GM18520 (cell line): ENCODE data around the gene EPS8L3.

ENCODE experiments used
- ATAC-seq: cut with Tn5 transposase; IDR thresholded peaks from one replicate; pipeline ENCODE4 v1.9.1; 2021; ENCODE audit not compliant: unreplicated experiment

The EPS8L3 gene

GRCh38 chr1:109739738-109740614 is 23.7 kb downstream of the EPS8L3 start:
- ATAC-seq = peak; percentile 82

GRCh38 chr1:109733236-109733870 is 30.4 kb downstream of the EPS8L3 start:
- ATAC-seq = no peak

GRCh38 chr1:109732390-109732881 is 31.3 kb downstream of the EPS8L3 start:
- ATAC-seq = no peak

GRCh38 chr1:109730666-109731065 is 33.1 kb downstream of the EPS8L3 start:
- ATAC-seq = no peak

- no peak for ATAC-seq
These were observed 34.9 kb downstream of the EPS8L3 start for GRCh38 chr1:109728870-109729269.

- ATAC-seq = no peak
These were observed 36.9 kb downstream of the EPS8L3 start for GRCh38 chr1:109726728-109727373.

- ATAC-seq = no peak
These were observed 37.7 kb downstream of the EPS8L3 start for GRCh38 chr1:109726007-109726406.

GRCh38 chr1:109725510-109725909 is 38.2 kb downstream of the EPS8L3 start:
- no peak for ATAC-seq

- ATAC-seq = no peak
These were observed 38.8 kb downstream of the EPS8L3 start for GRCh38 chr1:109724933-109725332.

GRCh38 chr1:109722908-109723691 is 40.6 kb downstream of the EPS8L3 start:
- ATAC-seq = no peak

- ATAC-seq = no peak
These were observed 41.8 kb downstream of the EPS8L3 start for GRCh38 chr1:109721971-109722370.

- ATAC-seq = no peak
These were observed 42.7 kb downstream of the EPS8L3 start for GRCh38 chr1:109721042-109721441.

GRCh38 chr1:109719337-109719837 is 44.3 kb downstream of the EPS8L3 start:
- peak; percentile 78 for ATAC-seq

- no peak for ATAC-seq
These were observed 45.2 kb downstream of the EPS8L3 start for GRCh38 chr1:109718495-109718894.

- ATAC-seq = no peak
These were observed 46.0 kb downstream of the EPS8L3 start for GRCh38 chr1:109717729-109718128.

- ATAC-seq = no peak
These were observed 47.1 kb downstream of the EPS8L3 start for GRCh38 chr1:109716570-109717090.

- ATAC-seq = no peak
These were observed 47.6 kb downstream of the EPS8L3 start for GRCh38 chr1:109716121-109716520.

GRCh38 chr1:109714661-109715372 is 48.9 kb downstream of the EPS8L3 start:
- ATAC-seq = no peak

GRCh38 chr1:109713636-109714035 is 50.1 kb downstream of the EPS8L3 start:
- ATAC-seq = no peak
